ENCODE data around the gene ASB9. TPM values are rescaled to one million over a fixed set of nuclear protein-coding genes. Genes with fewer than 3 reads are reported as not detected.
"Not testable (repeated sequence)": the region's sequence is repeated elsewhere in the genome, so short reads cannot be mapped to it uniquely, and the experiment has no call there.

The ASB9 gene
- total RNA-seq, 1 donor from 2014 or later = not detected

- H3K4me1 Mint-ChIP-seq (ENCODE audit: low read depth, unreplicated experiment) = no peaks in the 10 kb centered on the region
- H3K27ac Mint-ChIP-seq (ENCODE audit: unreplicated experiment) = no peak overlapping the region
- no peaks in the 10 kb centered on the region for H3K36me3 Mint-ChIP-seq (ENCODE audit: unreplicated experiment)
- TF ChIP-seq CTCF (IDR thresholded peaks at IDR 0.05; ENCODE audit: partially characterized antibody, unreplicated experiment) = no peak
- H3K27me3 Mint-ChIP-seq (ENCODE audit: unreplicated experiment) = peaks cover 2% of the 10 kb centered on the region
- no peaks in the 10 kb centered on the region for H3K9me3 Mint-ChIP-seq (ENCODE audit: unreplicated experiment)
- no peak for DNase-seq
- no peak overlapping the region for H3K4me3 Mint-ChIP-seq (ENCODE audit: unreplicated experiment)
Measured at GRCh38 chrX:15200871-15201270, 69.0 kb downstream of the ASB9 start.

GRCh38 chrX:15198608-15199202, 71.2 kb downstream of the ASB9 start:
- not testable (repeated sequence) for H3K9me3 Mint-ChIP-seq (ENCODE audit: unreplicated experiment); H3K27me3 Mint-ChIP-seq (ENCODE audit: unreplicated experiment); H3K36me3 Mint-ChIP-seq (ENCODE audit: unreplicated experiment); H3K27ac Mint-ChIP-seq (ENCODE audit: unreplicated experiment); H3K4me1 Mint-ChIP-seq (ENCODE audit: low read depth, unreplicated experiment); DNase-seq; H3K4me3 Mint-ChIP-seq (ENCODE audit: unreplicated experiment)

GRCh38 chrX:15194146-15194545, 75.7 kb downstream of the ASB9 start:
- Mint-ChIP-seq H3K9me3 (ENCODE audit: unreplicated experiment) (no peaks in the 10 kb centered on the region), H3K27ac (ENCODE audit: unreplicated experiment) (no peak overlapping the region), H3K4me1 (ENCODE audit: low read depth, unreplicated experiment) (no peaks in the 10 kb centered on the region), H3K27me3 (ENCODE audit: unreplicated experiment) (no peaks in the 10 kb centered on the region), H3K4me3 (ENCODE audit: unreplicated experiment) (no peak overlapping the region), H3K36me3 (ENCODE audit: unreplicated experiment) (no peaks in the 10 kb centered on the region)
- DNase-seq = no peak
- no peak for TF ChIP-seq CTCF (IDR thresholded peaks at IDR 0.05; ENCODE audit: partially characterized antibody, unreplicated experiment)

Other genes with a start within 250 kb of the ASB9 start
- gene ASB11, start 45.6 kb upstream of the ASB9 start, total RNA-seq (ENCODE audit: unreplicated experiment) = not detected
- 11.3 TPM for gene PIGA, start 65.4 kb upstream of the ASB9 start, total RNA-seq (ENCODE audit: unreplicated experiment)
- 0.20 TPM for gene VEGFD, start 114.3 kb upstream of the ASB9 start, total RNA-seq (ENCODE audit: unreplicated experiment)
- 2.6 TPM for gene PIR, start 223.2 kb upstream of the ASB9 start, total RNA-seq (ENCODE audit: unreplicated experiment)
- not detected for gene BMX, start 230.7 kb upstream of the ASB9 start, total RNA-seq (ENCODE audit: unreplicated experiment)

Data from glutamatergic neuron (in vitro differentiated cells).